SK-N-DZ (cell line): ENCODE measurements around the gene C10orf62.
"Not testable (repeated sequence)": the region's sequence is repeated elsewhere in the genome, so short reads cannot be mapped to it uniquely, and the experiment has no call there.

Experiments used
- DNase-seq: peaks from one replicate; pipeline ENCODE4 v3.0.0-alpha.2; 2015; ENCODE audit warnings: low spot score

C10orf62 gene

GRCh38 chr10:97627731-97628130, 38.2 kb downstream of the C10orf62 start:
- DNase-seq = no peak

GRCh38 chr10:97628228-97628627, 38.7 kb downstream of the C10orf62 start:
- DNase-seq = no peak

- DNase-seq = no peak
These were observed 39.8 kb downstream of the C10orf62 start for GRCh38 chr10:97629289-97629688.

- DNase-seq = no peak
These were observed 41.6 kb downstream of the C10orf62 start for GRCh38 chr10:97631098-97631497.

GRCh38 chr10:97632949-97633884, 43.7 kb downstream of the C10orf62 start, which contains the start of gene MORN4:
Gene MORN4, minus strand, starts transcription at chr10:97633500. Its CDS starts 13,847 bp downstream, at chr10:97619653.
- DNase-seq = peak; percentile 94

GRCh38 chr10:97633921-97634320, 44.4 kb downstream of the C10orf62 start:
- peak; percentile 40 for DNase-seq

- DNase-seq = no peak
These were observed 46.1 kb downstream of the C10orf62 start for GRCh38 chr10:97635577-97635976.

GRCh38 chr10:97639090-97639489, 49.6 kb downstream of the C10orf62 start:
- DNase-seq = not testable (repeated sequence)

GRCh38 chr10:97640174-97640867, 50.8 kb downstream of the C10orf62 start, which contains the start of gene PI4K2A:
Gene PI4K2A, plus strand, starts transcription at chr10:97640671. Its CDS starts 72 bp downstream, at chr10:97640743.
- peak; percentile 99 for DNase-seq
